Measurements from ENCODE around the gene TLE3. TPM values are rescaled to one million over a fixed set of nuclear protein-coding genes. Genes with fewer than 3 reads are reported as not detected.

TLE3 gene
- total RNA-seq, 1 experiment from 2014 or later, result 98.2 TPM

DNA sequence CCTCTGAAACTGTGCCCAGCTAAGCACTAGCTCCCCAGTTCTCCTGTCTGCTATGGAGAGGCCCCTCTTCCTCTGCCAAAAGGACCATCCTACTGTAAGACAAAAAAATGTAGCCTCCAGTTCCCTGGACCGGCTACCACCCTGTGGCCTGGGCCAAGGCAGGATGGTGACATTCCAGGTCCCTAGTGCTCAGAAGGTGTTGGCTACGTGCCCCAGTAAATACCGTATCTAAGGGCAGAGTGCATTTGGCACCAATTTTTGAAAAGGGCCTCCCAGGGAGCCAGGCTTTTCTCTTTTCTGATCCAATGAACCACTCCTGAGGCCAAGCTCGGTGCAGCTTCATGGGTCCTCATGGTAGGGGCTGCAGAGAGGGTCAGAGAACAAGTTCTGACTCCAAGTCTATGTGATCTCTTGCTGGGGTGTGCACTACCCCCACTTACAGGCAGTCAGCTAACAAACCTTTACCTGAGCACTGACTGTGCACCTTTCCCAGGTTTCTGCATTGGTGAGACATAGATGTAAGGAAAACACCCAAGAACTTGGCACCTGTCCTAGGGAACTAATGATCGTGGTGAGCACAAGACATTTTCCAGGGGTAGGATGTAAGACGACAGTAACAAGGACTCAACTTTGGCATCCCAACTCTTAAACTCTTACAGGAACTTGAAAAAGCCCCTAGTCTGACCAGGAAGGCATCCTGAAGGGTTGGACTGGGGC, 32.6 kb downstream of the TLE3 start:
- Histone ChIP-seq H3K23ac (ENCODE audit: insufficient read length, low read depth, low read length) (no peak overlapping the region), H3K4me2 (ENCODE audit: insufficient read depth, insufficient read length, low read length) (no peak overlapping the region), H3K79me2 (ENCODE audit: insufficient read depth, low read length) (no peaks in the 10 kb centered on the region), H3K9me3 (ENCODE audit: control insufficient read depth, low read depth, low read length) (no peaks in the 10 kb centered on the region), H3K18ac (ENCODE audit: insufficient read length, low read depth, low read length) (no peak overlapping the region), H2BK120ac (ENCODE audit: low read depth, low read length, poor library complexity, severe bottlenecking) (no peak overlapping the region), H4K20me1 (ENCODE audit: control insufficient read depth, insufficient read depth, insufficient read length) (no peaks in the 10 kb centered on the region), H2BK5ac (ENCODE audit: insufficient read length, low read length) (no peak overlapping the region), H3K4ac (ENCODE audit: low read depth, low read length) (no peak overlapping the region), H2BK15ac (ENCODE audit: low read depth, low read length) (no peak overlapping the region), H3K23me2 (ENCODE audit: insufficient read length, low read depth, low read length, poor library complexity, severe bottlenecking) (no peaks in the 10 kb centered on the region), H3T11ph (ENCODE audit: low read length) (no peak overlapping the region), H2BK12ac (ENCODE audit: insufficient read length, low read depth, low read length) (no peak overlapping the region), H4K5ac (ENCODE audit: insufficient read length, low read depth, low read length) (no peak overlapping the region), H3K56ac (ENCODE audit: insufficient read length, low read depth, low read length) (no peak overlapping the region), H2BK20ac (ENCODE audit: low read depth, low read length, poor library complexity, severe bottlenecking) (no peak overlapping the region), H2AK5ac (ENCODE audit: insufficient read length, low read length) (no peak overlapping the region), H3K27me3 (ENCODE audit: insufficient read depth, low read length) (no peaks in the 10 kb centered on the region), H3K14ac (ENCODE audit: insufficient read depth, low read length) (no peak overlapping the region), H4K8ac (replicated peaks; ENCODE audit: insufficient read length, low read depth, low read length) (no peak overlapping the region), H2AFZ (ENCODE audit: low read length) (no peak overlapping the region), H3K9ac (ENCODE audit: extremely low read depth, insufficient read length, low read length) (no peak overlapping the region), H3K79me1 (ENCODE audit: insufficient read depth, low read depth, low read length, poor library complexity, severe bottlenecking) (no peaks in the 10 kb centered on the region), H3K27ac (ENCODE audit: insufficient read length, low read depth, low read length) (no peak overlapping the region), H4K91ac (ENCODE audit: insufficient read length, low read depth, low read length) (no peak overlapping the region), H3K4me1 (ENCODE audit: insufficient read depth, low read length) (no peaks in the 10 kb centered on the region)
- TF ChIP-seq, protein P1, sequence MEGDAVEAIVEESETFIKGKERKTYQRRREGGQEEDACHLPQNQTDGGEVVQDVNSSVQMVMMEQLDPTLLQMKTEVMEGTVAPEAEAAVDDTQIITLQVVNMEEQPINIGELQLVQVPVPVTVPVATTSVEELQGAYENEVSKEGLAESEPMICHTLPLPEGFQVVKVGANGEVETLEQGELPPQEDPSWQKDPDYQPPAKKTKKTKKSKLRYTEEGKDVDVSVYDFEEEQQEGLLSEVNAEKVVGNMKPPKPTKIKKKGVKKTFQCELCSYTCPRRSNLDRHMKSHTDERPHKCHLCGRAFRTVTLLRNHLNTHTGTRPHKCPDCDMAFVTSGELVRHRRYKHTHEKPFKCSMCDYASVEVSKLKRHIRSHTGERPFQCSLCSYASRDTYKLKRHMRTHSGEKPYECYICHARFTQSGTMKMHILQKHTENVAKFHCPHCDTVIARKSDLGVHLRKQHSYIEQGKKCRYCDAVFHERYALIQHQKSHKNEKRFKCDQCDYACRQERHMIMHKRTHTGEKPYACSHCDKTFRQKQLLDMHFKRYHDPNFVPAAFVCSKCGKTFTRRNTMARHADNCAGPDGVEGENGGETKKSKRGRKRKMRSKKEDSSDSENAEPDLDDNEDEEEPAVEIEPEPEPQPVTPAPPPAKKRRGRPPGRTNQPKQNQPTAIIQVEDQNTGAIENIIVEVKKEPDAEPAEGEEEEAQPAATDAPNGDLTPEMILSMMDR (conservative IDR thresholded peaks at IDR 0.05), result no peak
- H3K4me1 Mint-ChIP-seq, result peaks cover 4 to 15% of the 10 kb centered on the region in 2 experiments; a peak in 2 of 4 replicates
- no CpG with 5 or more reads among the region's 6 CpGs for WGBS (ENCODE audit: extremely low coverage, insufficient read length, low lambda C conversion rate)
- DNase-seq, result no peak
- peak overlapping the region in 1 of 3 experiments; percentile 74; a peak in 1 of 7 replicates for H3K27ac Mint-ChIP-seq
- no peaks in the 10 kb centered on the region for H3K9me3 Mint-ChIP-seq
- H3K27me3 Mint-ChIP-seq (ENCODE audit: low read depth), result no peaks in the 10 kb centered on the region
- H3K36me3 Mint-ChIP-seq (ENCODE audit: insufficient read depth in 1 of 3, low read depth in 3 of 3), result peaks cover 15 to 85% (median 77%) of the 10 kb centered on the region in 3 experiments; a peak in 6 of 7 replicates
- H3K4me3 Mint-ChIP-seq, result no peak overlapping the region

Measured in H9 (cell line).